Ovary (tissue), 3 donors: Measurements from ENCODE around the gene GNAL.

ENCODE experiments used
- CTCF ChIP-seq, 3 donors: fragments of 450-650 bp in 2 of 3; fragments of 200-600 bp in 1 of 3; IDR thresholded peaks; one replicate each; pipeline versions ENCODE4 v1.5.1 to v1.8.0; 2016 to 2022; ENCODE audit warnings: antibody characterized with exemption in 3 of 3, mild to moderate bottlenecking in 1 of 3
- EP300 ChIP-seq: sonication (generic); formaldehyde crosslinking; IDR thresholded peaks from one replicate; pipeline ENCODE4 v1.6.1; 2017; ENCODE audit warnings: antibody characterized with exemption
- POLR2A ChIP-seq: fragments of 450-650 bp; IDR thresholded peaks from one replicate; pipeline ENCODE4 v1.6.1; 2017; ENCODE audit warnings: antibody characterized with exemption, mild to moderate bottlenecking, moderate library complexity
- donor health status: DM: no; HTN: no; CAD: no.

DNA sequence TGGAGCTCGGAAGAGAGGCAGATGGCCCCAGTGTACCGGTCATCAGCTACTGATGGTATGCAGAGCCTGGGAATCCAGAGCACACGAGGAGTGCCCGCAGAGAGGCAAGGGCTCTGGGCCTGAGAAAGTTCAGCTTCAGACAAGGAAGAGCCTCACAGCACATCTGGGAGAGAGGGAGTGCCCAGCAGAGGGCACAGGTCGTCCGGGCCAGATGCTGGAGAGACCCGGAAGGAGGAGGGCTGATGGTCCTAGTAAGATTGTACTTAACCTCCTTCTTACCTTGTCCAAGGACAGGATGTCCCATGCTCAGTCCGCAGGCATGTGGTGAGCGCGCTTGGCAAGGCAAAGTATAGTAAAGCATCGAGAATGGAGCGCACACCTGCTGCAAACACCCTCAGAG, 137.8 kb downstream of the GNAL start:
- TF ChIP-seq CTCF (IDR thresholded peaks at IDR 0.05) (no peak), EP300 (no peak), POLR2A (no peak)
